DMS53 (cell line): ENCODE data around the gene NKRF.
A peak's percentile ranks its signal among the peaks of the same experiment; 100 is the strongest.

Experiments used
- DNase-seq: peaks from one replicate; lab custom pipeline; 2025; lab: John Stamatoyannopoulos, UW

NKRF gene

GRCh38 chrX:119614776-119615175 is 8.6 kb upstream of the NKRF start:
- no peak for DNase-seq

- DNase-seq: peak; percentile 23
Observed at GRCh38 chrX:119607018-119607389, 780 bp upstream of the NKRF start.

GRCh38 chrX:119605464-119606279 is 552 bp downstream of the NKRF start:
- peak; percentile 67 for DNase-seq

GRCh38 chrX:119604766-119605463 is 1.3 kb downstream of the NKRF start:
- no peak for DNase-seq

- DNase-seq: no peak
Observed at GRCh38 chrX:119602701-119603255, 3.4 kb downstream of the NKRF start.

- DNase-seq: no peak
Observed at GRCh38 chrX:119589810-119590209, 16.4 kb downstream of the NKRF start.

- no peak for DNase-seq
Observed at GRCh38 chrX:119583431-119584059, 22.7 kb downstream of the NKRF start.

- no peak for DNase-seq
Observed at GRCh38 chrX:119579414-119579813, 26.8 kb downstream of the NKRF start.

- DNase-seq: peak; percentile 95
Observed at GRCh38 chrX:119574394-119575266, 31.6 kb downstream of the NKRF start, which contains the start of gene UBE2A. Gene UBE2A (plus strand): TSS chrX:119574563. CDS start chrX:119574712, 149 bp downstream.

- DNase-seq: peak; percentile 52
Observed at GRCh38 chrX:119573840-119574393, 32.3 kb downstream of the NKRF start.

GRCh38 chrX:119573222-119573621 is 33.0 kb downstream of the NKRF start:
- no peak for DNase-seq

- DNase-seq: no peak
Observed at GRCh38 chrX:119570351-119570835, 35.8 kb downstream of the NKRF start.

- DNase-seq: peak; percentile 95
Observed at GRCh38 chrX:119565107-119565663, 41.0 kb downstream of the NKRF start, which contains the start of gene STEEP1. Gene STEEP1 (minus strand): TSS chrX:119565409. CDS start chrX:119565355, 54 bp downstream.

- DNase-seq: no peak
Observed at GRCh38 chrX:119552508-119552907, 53.7 kb downstream of the NKRF start.

- DNase-seq: no peak
Observed at GRCh38 chrX:119549327-119550016, 56.8 kb downstream of the NKRF start.

GRCh38 chrX:119541188-119541587 is 65.0 kb downstream of the NKRF start:
- peak; percentile 29 for DNase-seq

GRCh38 chrX:119539872-119540271 is 66.4 kb downstream of the NKRF start:
- DNase-seq: peak; percentile 6
